ENCODE results near the gene FGFR4.

FGFR4 gene

GRCh38 chr5:177041936-177042335, 44.8 kb upstream of the FGFR4 start:
- no peak overlapping the region for H3K9ac ChIP-seq (ENCODE audit: low read length)
- peaks cover 29% of the 10 kb centered on the region for H3K79me2 ChIP-seq (ENCODE audit: insufficient read depth, low read length)
- no peaks in the 10 kb centered on the region for H4K20me1 ChIP-seq (ENCODE audit: low read depth, low read length)
- no peak overlapping the region for H3K4me2 ChIP-seq (ENCODE audit: low read depth, low read length, poor library complexity, severe bottlenecking)
- no peak overlapping the region for H3K4me3 ChIP-seq (ENCODE audit: insufficient read depth, low read length, poor library complexity, severe bottlenecking)
- H3K9me2 ChIP-seq (replicated peaks; ENCODE audit: insufficient read depth, low read length), result no peaks in the 10 kb centered on the region
- H2AFZ ChIP-seq (ENCODE audit: low read depth, low read length, severe bottlenecking), result no peak overlapping the region
- H3F3A ChIP-seq (ENCODE audit: insufficient read depth), result no peaks in the 10 kb centered on the region; the same call in 1 of the 2 replicates
- H3K27ac ChIP-seq (ENCODE audit: low read depth, low read length), result no peak overlapping the region
- peaks cover 16% of the 10 kb centered on the region for H3K36me3 ChIP-seq (ENCODE audit: low read length)
- H3K9me3 ChIP-seq (ENCODE audit: insufficient read depth, low read length), result no peaks in the 10 kb centered on the region
- TF ChIP-seq CTCF (IDR thresholded peaks at IDR 0.05; ENCODE audit: insufficient read depth, low read length, poor library complexity, severe bottlenecking) (no peak), EZH2phosphoT487 (conservative IDR thresholded peaks at IDR 0.05; ENCODE audit: low read length) (no peak)
- no peaks in the 10 kb centered on the region for H3K27me3 ChIP-seq (ENCODE audit: low read length)

DNA sequence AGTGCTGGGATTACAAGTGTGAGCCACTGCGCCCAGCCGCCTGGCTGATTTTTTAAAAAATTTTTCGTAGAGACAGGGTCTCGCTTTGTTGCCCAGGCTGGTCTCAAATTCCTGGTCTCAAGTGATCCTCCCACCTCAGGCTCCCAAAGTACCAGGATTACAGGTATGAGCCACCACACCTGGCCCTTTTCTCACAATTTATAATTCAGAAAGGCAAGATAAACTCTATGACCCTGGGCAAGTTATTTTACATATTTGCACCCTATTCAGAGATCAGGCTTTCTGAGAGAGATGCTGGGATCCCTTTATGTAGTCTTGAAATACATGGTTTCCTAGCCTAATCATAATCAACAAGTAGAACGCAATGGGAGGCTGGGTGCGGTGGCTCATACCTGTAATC, 43.6 kb upstream of the FGFR4 start:
- Histone ChIP-seq H3K36me3 (ENCODE audit: low read length) (peaks cover 11% of the 10 kb centered on the region; the same call in 1 of the 2 replicates), H3K4me2 (ENCODE audit: low read depth, low read length, poor library complexity, severe bottlenecking) (no peak overlapping the region), H3K9ac (ENCODE audit: low read length) (no peak overlapping the region), H4K20me1 (ENCODE audit: low read depth, low read length) (no peaks in the 10 kb centered on the region), H2AFZ (ENCODE audit: low read depth, low read length, severe bottlenecking) (no peak overlapping the region), H3K4me3 (ENCODE audit: insufficient read depth, low read length, poor library complexity, severe bottlenecking) (no peak overlapping the region), H3K9me3 (ENCODE audit: insufficient read depth, low read length) (no peaks in the 10 kb centered on the region), H3K79me2 (ENCODE audit: insufficient read depth, low read length) (peaks cover 17% of the 10 kb centered on the region), H3F3A (ENCODE audit: insufficient read depth) (no peaks in the 10 kb centered on the region; the same call in 1 of the 2 replicates), H3K9me2 (replicated peaks; ENCODE audit: insufficient read depth, low read length) (no peaks in the 10 kb centered on the region), H3K27ac (ENCODE audit: low read depth, low read length) (no peak overlapping the region), H3K27me3 (ENCODE audit: low read length) (no peaks in the 10 kb centered on the region)
- TF ChIP-seq CTCF (IDR thresholded peaks at IDR 0.05; ENCODE audit: insufficient read depth, low read length, poor library complexity, severe bottlenecking), result no peak
- TF ChIP-seq EZH2phosphoT487 (conservative IDR thresholded peaks at IDR 0.05; ENCODE audit: low read length), result no peak

DNA sequence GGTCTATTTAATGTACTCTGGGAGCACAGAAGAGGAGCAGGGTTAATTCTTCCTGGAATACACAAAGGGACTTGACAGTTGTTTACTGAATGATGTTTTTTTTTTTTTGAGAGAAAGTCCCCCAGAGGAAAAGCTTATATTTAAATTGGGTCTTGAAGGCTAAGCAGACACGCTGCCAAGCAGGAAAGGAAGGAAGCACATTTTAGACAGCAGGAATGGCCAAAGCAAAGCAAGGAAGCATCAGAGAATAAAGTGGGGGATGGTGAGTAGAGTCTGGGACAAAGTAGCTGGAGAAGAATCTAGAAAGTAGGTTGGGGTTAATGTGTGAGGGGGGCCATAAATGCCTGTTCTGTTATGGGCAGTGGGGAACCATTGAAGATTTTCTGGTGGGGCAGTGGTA, 42.8 kb upstream of the FGFR4 start:
- Histone ChIP-seq H3K27me3 (ENCODE audit: low read length) (no peaks in the 10 kb centered on the region), H3K27ac (ENCODE audit: low read depth, low read length) (no peak overlapping the region), H3K79me2 (ENCODE audit: insufficient read depth, low read length) (peaks cover 9% of the 10 kb centered on the region), H4K20me1 (ENCODE audit: low read depth, low read length) (no peaks in the 10 kb centered on the region), H3K9me2 (replicated peaks; ENCODE audit: insufficient read depth, low read length) (no peaks in the 10 kb centered on the region), H3K36me3 (ENCODE audit: low read length) (peaks cover 11% of the 10 kb centered on the region; the same call in 1 of the 2 replicates), H3K4me3 (ENCODE audit: insufficient read depth, low read length, poor library complexity, severe bottlenecking) (no peak overlapping the region), H3K4me2 (ENCODE audit: low read depth, low read length, poor library complexity, severe bottlenecking) (no peak overlapping the region), H3K9ac (ENCODE audit: low read length) (no peak overlapping the region), H2AFZ (ENCODE audit: low read depth, low read length, severe bottlenecking) (no peak overlapping the region), H3K9me3 (ENCODE audit: insufficient read depth, low read length) (no peaks in the 10 kb centered on the region), H3F3A (ENCODE audit: insufficient read depth) (no peaks in the 10 kb centered on the region; the same call in 1 of the 2 replicates)
- no peak for TF ChIP-seq EZH2phosphoT487 (conservative IDR thresholded peaks at IDR 0.05; ENCODE audit: low read length)
- TF ChIP-seq CTCF (IDR thresholded peaks at IDR 0.05; ENCODE audit: insufficient read depth, low read length, poor library complexity, severe bottlenecking), result no peak

Measured in SU-DHL-6 (cell line).